GM21576 (cell line): ENCODE data around the gene GCLC.
"Not testable (repeated sequence)": the region's sequence is repeated elsewhere in the genome, so short reads cannot be mapped to it uniquely, and the experiment has no call there.

ENCODE experiments used
- ATAC-seq: cut with Tn5 transposase; IDR thresholded peaks from one replicate; pipeline ENCODE4 v1.9.1; 2021; ENCODE audit warnings: mild to moderate bottlenecking, moderate library complexity; ENCODE audit not compliant: unreplicated experiment

GCLC gene

DNA sequence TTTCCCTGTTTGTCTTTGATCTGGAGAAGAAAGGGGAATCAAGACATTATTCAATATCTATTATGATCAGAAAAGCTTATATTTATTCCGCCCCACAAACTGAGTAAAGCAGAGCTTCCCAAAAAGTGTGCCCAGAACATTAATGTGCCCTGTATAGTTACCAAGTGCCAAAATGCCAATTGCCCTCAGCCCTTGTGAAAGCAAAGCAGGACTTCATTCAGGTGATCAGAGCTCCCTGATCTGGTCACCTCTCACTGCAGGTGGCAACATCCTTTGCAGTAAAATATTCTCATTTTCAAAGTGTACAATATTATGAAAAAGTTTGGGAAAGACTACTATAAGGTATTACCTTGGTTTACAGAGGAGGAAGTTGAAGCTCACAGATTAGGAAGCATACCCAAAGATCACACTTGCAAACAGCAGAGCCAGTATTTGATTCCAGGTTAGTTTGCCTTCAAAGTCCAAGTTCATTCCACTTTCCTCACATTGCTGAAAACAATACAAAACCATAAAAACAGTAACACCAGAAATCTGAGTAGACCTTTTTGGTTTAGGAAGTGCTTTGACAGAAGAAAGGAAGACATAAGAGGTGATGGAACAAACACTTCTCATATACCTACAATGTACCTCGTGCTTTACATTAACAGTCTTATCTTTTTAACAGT is 19.6 kb upstream of the GCLC start:
- ATAC-seq, result no peak

GRCh38 chr6:53556986-53557715 is 12.2 kb upstream of the GCLC start:
- no peak for ATAC-seq

DNA sequence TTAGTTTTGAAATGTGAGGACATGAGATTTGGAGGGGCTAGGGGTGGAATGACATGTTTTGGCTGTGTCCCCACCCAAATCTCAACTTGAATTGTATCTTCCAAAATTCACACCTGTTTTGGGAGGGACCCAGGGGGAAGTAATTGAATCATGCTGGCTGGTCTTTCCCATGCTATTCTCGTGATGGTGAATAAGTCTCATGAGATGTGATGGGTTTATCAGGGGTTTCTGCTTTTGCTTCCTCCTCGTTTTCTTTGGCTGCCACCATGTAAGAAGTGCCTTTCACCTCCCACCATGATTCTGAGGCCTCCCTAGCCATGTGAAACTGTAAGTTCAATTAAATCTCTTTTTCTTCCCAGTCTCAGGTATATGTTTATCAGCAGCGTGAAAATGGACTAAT is 8.7 kb upstream of the GCLC start:
- not testable (repeated sequence) for ATAC-seq

GRCh38 chr6:53551681-53552080 is 6.8 kb upstream of the GCLC start:
- not testable (repeated sequence) for ATAC-seq

DNA sequence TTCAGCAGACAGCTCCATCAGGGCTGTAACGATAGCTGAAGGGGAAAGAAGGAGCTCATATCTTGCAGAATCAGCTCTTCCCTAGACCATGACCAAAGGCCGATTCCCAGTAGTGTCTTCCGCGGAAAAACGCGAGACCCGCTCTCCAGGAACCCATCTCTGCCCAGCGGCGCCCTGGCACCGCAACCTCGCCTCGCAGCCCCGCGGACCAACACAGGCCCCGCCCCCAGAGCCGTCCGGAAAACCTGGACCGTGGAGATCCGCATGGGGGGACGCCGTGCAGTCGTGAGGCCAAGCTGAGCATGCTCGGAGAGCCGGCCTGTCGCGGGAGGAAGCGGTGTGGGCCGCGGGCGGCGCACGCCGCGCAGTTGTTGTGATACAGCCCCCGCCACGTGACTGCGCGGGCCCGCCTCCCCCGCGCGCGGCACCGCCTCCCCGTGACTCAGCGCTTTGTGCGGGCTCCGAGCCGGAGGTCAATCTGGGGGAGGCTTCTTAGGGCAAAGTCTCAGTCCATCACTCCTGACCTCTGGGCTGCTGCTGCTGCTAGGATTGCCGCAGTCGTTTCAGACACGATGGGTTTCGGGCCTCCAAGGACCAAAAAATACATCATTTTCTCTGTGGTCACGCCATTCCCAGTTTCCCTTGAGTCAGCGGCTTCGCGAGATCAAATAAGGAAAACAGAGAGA is 3.1 kb upstream of the GCLC start:
- ATAC-seq, result peak; percentile 63

DNA sequence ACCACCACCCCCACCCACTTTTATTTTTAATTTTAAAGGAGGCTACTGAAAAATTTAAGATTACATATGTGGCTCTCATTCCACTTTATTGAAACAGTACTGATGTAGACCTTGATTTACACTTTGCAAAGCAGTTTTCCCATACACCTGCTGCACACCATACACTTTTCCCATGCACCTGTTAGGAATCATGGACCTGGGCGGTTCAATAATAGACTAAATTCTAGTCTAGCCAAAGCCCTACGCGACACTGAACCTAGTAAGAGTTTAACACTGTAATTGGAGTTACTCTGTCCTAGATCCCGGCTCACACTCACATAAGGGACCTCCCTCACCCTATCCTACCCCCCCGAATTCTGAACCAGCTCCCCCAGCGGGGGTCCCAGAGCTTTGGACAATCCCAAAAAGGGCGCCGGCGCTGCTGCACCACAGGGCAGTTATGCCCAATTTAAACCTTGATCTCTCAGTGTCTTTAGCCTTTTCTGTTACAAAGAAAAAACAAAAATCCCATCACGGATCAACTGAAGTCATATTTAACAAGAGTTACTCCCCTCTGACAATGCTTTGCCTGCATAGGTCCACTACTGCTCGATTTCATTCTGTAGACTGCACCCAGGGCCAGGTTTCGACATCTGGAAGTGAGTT is 2.4 kb upstream of the GCLC start:
- peak; percentile 8 for ATAC-seq

- ATAC-seq, result no peak
These were observed 1.4 kb upstream of the GCLC start for GRCh38 chr6:53546281-53546680.

DNA sequence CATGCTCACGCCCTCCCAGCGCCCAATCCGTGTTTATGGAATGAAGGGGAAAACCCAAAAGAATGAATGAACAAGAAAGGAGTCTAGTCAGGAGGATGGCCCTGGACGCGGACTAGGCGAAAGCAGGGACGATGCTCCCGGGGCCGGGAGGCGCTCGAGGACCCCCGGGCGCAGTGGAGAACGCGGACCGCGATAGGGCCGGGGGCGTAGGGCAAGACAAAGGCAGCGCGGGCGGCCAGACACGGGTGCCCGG is 758 bp downstream of the GCLC start:
- ATAC-seq, result no peak

DNA sequence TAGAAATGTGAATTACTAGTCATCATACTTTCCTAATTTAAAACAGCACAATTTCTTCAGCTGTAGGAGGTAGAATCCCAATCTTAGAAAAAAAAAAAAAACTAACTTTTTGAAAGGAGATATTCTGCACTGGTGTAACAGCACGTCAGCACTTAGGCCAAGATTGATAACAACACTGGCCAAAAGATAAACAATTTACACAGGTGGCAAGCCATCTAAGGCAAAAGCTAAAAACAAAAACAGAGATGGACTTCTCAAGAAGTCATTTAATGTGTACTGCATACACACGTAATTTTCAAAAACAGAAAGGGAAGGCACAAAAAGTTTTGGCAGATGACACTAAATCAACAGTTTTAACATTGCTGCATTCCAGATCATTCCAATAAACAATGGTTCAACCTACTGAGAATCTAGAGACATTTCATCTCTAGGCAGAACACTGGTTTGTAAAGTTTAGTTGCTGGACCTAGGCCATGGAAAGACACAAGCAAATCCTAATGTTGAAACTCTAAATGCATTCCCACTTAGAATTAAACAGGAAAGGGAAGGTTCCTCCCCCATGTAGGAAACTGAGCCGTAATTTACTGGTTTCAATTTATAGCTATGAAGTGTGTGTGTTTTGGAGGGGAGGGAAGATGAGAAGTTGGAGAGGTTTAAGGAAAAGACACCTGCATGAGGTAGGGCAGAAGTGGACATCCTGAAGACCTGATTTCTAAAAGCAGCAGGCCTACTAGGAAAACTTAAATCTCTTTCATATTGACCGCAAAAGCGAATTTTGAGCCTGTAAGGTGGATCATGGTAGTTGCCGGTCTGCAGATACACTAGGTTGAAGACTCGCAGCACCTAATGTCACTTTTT is 1.3 kb downstream of the GCLC start:
- no peak for ATAC-seq

DNA sequence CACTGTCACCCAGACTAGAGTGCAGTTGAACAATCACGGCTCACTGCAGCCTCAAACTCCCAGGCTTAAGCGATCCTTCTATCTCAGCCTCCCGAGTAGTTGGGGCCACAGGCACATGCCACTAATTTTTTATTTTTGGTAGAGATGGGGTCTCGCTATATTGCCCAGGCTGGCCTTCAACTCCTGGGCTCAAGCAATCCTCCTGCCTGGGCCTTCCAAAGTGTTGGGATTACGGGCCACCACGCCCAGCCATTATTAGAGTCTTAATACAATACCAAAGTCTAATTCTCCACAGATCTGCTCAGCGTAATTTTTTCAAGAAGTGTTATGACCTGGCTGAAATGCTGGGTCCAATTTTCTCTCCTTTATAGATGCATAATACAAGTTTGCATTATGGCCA is 3.0 kb downstream of the GCLC start:
- ATAC-seq, result no peak

DNA sequence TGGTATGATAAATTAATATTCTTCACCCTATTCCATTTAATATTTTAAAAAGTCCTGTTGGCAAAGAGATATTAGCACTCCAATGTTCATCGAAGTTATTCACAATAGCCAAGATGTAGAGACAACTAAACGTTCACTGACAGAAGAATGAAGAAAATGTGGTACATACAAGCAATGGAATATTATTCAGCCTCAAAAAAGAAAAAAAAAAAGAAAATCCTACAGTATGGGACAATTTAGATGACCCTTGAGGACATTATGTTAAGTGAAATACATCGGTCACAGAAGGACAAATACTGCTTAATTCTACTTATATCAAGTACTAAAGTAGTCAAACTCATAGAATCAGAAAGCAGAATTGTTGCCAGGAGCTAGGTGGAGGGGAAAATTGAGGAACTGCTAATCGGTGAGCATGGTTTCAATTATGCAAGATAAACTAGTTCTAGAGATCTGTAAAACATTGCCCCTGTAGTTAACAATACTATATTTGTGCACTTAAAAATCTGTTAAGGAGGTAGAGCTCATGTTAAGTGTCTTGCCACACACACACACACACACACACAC is 4.7 kb downstream of the GCLC start:
- no peak for ATAC-seq

DNA sequence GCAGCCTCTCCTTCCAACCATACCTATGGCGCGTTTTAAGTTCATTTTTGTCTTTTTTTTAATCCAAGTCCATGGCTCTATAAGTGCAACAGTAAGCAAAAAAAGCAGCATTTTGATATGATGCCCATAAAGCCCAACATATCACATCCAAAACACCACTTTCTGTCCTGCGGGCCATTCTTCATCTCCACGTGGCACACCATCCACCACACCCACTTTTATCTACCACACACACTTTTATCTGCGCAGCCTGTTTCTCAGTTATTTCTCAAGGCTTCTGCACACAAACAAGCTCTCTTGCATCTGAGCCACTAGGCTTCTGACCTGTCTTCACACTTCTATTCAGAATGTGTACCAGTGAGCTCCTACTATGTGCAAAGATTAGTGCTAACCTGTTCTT is 5.3 kb downstream of the GCLC start:
- ATAC-seq, result no peak

- no peak for ATAC-seq
These were observed 8.3 kb downstream of the GCLC start for GRCh38 chr6:53536561-53536960.

- no peak for ATAC-seq
These were observed 12.0 kb downstream of the GCLC start for GRCh38 chr6:53532942-53533341.

GRCh38 chr6:53532061-53532797 is 12.7 kb downstream of the GCLC start:
- ATAC-seq, result no peak

- ATAC-seq, result no peak
These were observed 14.0 kb downstream of the GCLC start for GRCh38 chr6:53530780-53531386.

DNA sequence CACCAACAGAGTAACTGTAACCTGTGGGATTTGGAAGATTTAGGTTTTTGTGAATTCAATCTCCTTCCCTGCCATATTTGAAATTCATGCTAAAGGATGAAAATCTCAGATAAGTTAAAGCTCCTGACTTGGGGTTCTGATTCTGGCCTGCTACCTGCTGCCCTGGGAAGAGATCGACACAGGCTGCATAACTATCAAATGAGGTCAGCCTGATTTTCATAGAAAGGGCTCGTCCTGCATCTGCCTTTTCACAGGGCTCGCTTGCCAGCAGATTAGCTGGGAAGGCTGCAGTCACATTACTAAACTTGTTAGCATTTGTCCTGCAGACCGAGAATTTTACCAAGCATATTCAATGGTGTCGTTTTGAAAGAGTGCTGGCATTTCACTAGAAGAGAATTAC is 14.6 kb downstream of the GCLC start:
- no peak for ATAC-seq

- no peak for ATAC-seq
These were observed 15.4 kb downstream of the GCLC start for GRCh38 chr6:53529324-53530036.

GRCh38 chr6:53528107-53528506 is 16.8 kb downstream of the GCLC start:
- ATAC-seq, result no peak
